DND-41 (cell line): Measurements from ENCODE around the gene NT5C.

ENCODE experiments used
- EZH2 ChIP-seq: IDR thresholded peaks from 3 replicates; pipeline ENCODE4 v1.6.1; 2012; ENCODE audit warnings: borderline replicate concordance, low read depth, mild to moderate bottlenecking, moderate library complexity, low read length, inconsistent platforms; ENCODE audit not compliant: severe bottlenecking
- TF ChIP-seq, protein P1 (sequence below): IDR thresholded peaks from 2 replicates; pipeline ENCODE4 v1.5.1; 2012; ENCODE audit warnings: borderline replicate concordance, low read length, moderate library complexity, mild to moderate bottlenecking; ENCODE audit not compliant: poor library complexity, severe bottlenecking; ENCODE audit errors: extremely low read depth

DNA sequence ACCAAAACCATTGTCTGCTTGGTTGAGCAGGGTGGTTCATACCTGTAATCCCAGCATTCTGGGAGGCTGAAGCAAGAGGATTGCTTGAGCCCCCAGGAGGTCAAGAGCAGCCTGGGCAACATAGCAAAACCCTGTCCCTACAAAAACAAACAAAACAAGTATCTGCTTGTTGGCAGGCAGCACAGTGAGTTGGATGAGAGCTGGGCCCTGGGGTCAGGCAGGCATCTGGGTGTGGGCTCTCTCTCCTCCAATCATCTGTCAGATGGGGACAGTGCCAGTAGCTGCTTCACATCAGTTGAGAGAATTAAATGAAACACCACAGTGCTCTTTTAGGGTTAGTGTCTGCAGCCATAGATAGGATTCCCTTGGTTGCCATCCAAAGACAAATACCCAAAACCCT is 16.0 kb downstream of the NT5C start:
- TF ChIP-seq, protein P1, sequence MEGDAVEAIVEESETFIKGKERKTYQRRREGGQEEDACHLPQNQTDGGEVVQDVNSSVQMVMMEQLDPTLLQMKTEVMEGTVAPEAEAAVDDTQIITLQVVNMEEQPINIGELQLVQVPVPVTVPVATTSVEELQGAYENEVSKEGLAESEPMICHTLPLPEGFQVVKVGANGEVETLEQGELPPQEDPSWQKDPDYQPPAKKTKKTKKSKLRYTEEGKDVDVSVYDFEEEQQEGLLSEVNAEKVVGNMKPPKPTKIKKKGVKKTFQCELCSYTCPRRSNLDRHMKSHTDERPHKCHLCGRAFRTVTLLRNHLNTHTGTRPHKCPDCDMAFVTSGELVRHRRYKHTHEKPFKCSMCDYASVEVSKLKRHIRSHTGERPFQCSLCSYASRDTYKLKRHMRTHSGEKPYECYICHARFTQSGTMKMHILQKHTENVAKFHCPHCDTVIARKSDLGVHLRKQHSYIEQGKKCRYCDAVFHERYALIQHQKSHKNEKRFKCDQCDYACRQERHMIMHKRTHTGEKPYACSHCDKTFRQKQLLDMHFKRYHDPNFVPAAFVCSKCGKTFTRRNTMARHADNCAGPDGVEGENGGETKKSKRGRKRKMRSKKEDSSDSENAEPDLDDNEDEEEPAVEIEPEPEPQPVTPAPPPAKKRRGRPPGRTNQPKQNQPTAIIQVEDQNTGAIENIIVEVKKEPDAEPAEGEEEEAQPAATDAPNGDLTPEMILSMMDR = no peak
- no peak for TF ChIP-seq EZH2
